LNCaP clone FGC (cell line): ENCODE data around the gene MCAM.

Experiments
- DNase-seq: peaks from one replicate; pipeline ENCODE4 v3.0.0-alpha.2; 2011; ENCODE audit warnings: low read depth
- H3K4me3 ChIP-seq: 2 replicates; pipeline ENCODE4 v1.5.1; 2011; ENCODE audit warnings: mild to moderate bottlenecking, low read depth, low read length, control low read depth
- CTCF ChIP-seq: IDR thresholded peaks from 2 replicates; pipeline ENCODE4 v1.5.1; 2012; ENCODE audit warnings: mild to moderate bottlenecking; ENCODE audit not compliant: control insufficient read depth, insufficient read depth; ENCODE audit errors: extremely low read depth

Gene MCAM

GRCh38 chr11:119266063-119266462 is 50.9 kb downstream of the MCAM start:
- no peak for DNase-seq
- no peak for TF ChIP-seq CTCF

GRCh38 chr11:119263352-119263940 is 53.5 kb downstream of the MCAM start:
- DNase-seq = no peak

More at GRCh38 chr11:119266063-119266462, 50.9 kb downstream of the MCAM start:
- no peak overlapping the region for H3K4me3 ChIP-seq

GRCh38 chr11:119262668-119263351 is 54.1 kb downstream of the MCAM start:
- DNase-seq = no peak
- TF ChIP-seq CTCF = no peak
- H3K4me3 ChIP-seq = no peak overlapping the region

More at GRCh38 chr11:119263352-119263940, 53.5 kb downstream of the MCAM start:
- H3K4me3 ChIP-seq = no peak overlapping the region
- TF ChIP-seq CTCF = no peak

GRCh38 chr11:119258983-119259382 is 57.9 kb downstream of the MCAM start:
- no peak overlapping the region for H3K4me3 ChIP-seq
- DNase-seq = no peak
- TF ChIP-seq CTCF = no peak
